Loucy (cell line): ENCODE results near the gene ADGRL1.
"Not testable (repeated sequence)": the region's sequence is repeated elsewhere in the genome, so short reads cannot be mapped to it uniquely, and the experiment has no call there.

Experiments used
- CTCF ChIP-seq: fragments of 200-600 bp; sonication (generic); conservative IDR thresholded peaks from 2 replicates; pipeline ENCODE4 v1.5.1; 2014; ENCODE audit warnings: mild to moderate bottlenecking, antibody characterized with exemption, low read length
- EZH2phosphoT487 ChIP-seq: fragments of 200-600 bp; IDR thresholded peaks from 2 replicates; pipeline ENCODE4 v1.6.1; 2018; ENCODE audit warnings: antibody characterized with exemption, mild to moderate bottlenecking, moderate library complexity, borderline replicate concordance

GRCh38 chr19:14249891-14250290, 43.9 kb upstream of the ADGRL1 start:
- not testable (repeated sequence) for TF ChIP-seq CTCF, EZH2phosphoT487
